Lung (tissue), 12 donors: ENCODE results near the gene TP73. TPM values are rescaled to one million over a fixed set of nuclear protein-coding genes. Genes with fewer than 3 reads are reported as not detected.

Experiments used
- ATAC-seq: fragments of 200-7000 bp; cut with Tn5 transposase; one replicate; pipeline ENCODE4 v1.9.1; 2020; ENCODE audit warnings: moderate number of reproducible peaks; ENCODE audit not compliant: insufficient read depth, low FRiP score
- DNase-seq, 3 donors: peaks; one replicate each; pipeline ENCODE4 v3.0.0-alpha.2; 2013 to 2017
- H3K27ac ChIP-seq, 2 donors: one replicate each; pipeline ENCODE4 v1.5.1; 2013; ENCODE audit warnings: mild to moderate bottlenecking in 2 of 2, moderate library complexity in 2 of 2, control low read depth in 1 of 2, inconsistent platforms in 1 of 2, low read depth in 1 of 2, low read length in 1 of 2
- H3K27me3 ChIP-seq, 3 donors: one replicate each; pipeline ENCODE4 v1.5.1; 2013; ENCODE audit warnings: low read length in 2 of 3; ENCODE audit not compliant: control insufficient read depth in 3 of 3, insufficient read depth in 3 of 3
- H3K36me3 ChIP-seq, 4 donors: one replicate each; pipeline ENCODE4 v1.5.1; 2013; ENCODE audit warnings: low read length in 4 of 4, mild to moderate bottlenecking in 1 of 4, moderate library complexity in 1 of 4; ENCODE audit not compliant: control insufficient read depth in 4 of 4, insufficient read depth in 4 of 4
- H3K4me1 ChIP-seq, 5 donors: one replicate each; pipeline ENCODE4 v1.5.1; 2013; ENCODE audit warnings: low read length in 5 of 5, mild to moderate bottlenecking in 2 of 5, moderate library complexity in 1 of 5; ENCODE audit not compliant: control insufficient read depth in 5 of 5, insufficient read depth in 5 of 5
- H3K4me3 ChIP-seq: one replicate; pipeline ENCODE4 v1.5.1; 2013; ENCODE audit warnings: mild to moderate bottlenecking, control low read depth, moderate library complexity
- H3K9ac ChIP-seq, 2 donors: one replicate each; pipeline ENCODE4 v1.5.1; 2013; ENCODE audit warnings: low read length in 2 of 2, control low read depth in 1 of 2; ENCODE audit not compliant: insufficient read depth in 1 of 2
- H3K9me3 ChIP-seq, 4 donors: one replicate each; pipeline ENCODE4 v1.5.1; 2013; ENCODE audit warnings: low read length in 3 of 4, mild to moderate bottlenecking in 1 of 4, moderate library complexity in 1 of 4; ENCODE audit not compliant: control insufficient read depth in 4 of 4, insufficient read depth in 3 of 4
- CTCF ChIP-seq: IDR thresholded peaks from 2 replicates; pipeline ENCODE4 v1.5.1; 2012; ENCODE audit warnings: mild to moderate bottlenecking; ENCODE audit errors: control extremely low read depth, extremely low read depth
- WGBS, 2 donors: extraction: QIAGEN DNeasy Blood & Tissue Kit; methylation state at CpG; one replicate each; pipeline ENCODE4 v1.1.7; 2013; 5-methylcytosine and 5-hydroxymethylcytosine counted together
- polyA plus RNA-seq, 2 donors: library from polyadenylated mRNA; stranded (reverse); fragments of 200-250 nt; gene quantifications; one replicate each; pipeline ENCODE4 v1.2.1, GENCODE V29; 2013
- total RNA-seq, 2 donors: library from RNA; depleted of rRNA in 1 of 2; stranded (reverse); fragments of >200 nt in 1 of 2; gene quantifications; one replicate each; pipeline ENCODE4 v1.2.1, GENCODE V29; 2014 to 2021
- donor health status: control.
- donor health status: control.
- donor health status: Bipolar disorder and iron deficiency.
- donor health status: healthy.
- donor health status: DM: yes; HTN: yes; CAD: no.

The TP73 gene
- total and polyA plus RNA-seq, 4 donors, result 1.7 to 12.3 (median 2.2) TPM

- 54 to 56% methylated on average over 37 of the region's 37 CpGs for WGBS, 2 donors
- ATAC-seq, result no peak
- Histone ChIP-seq H3K27ac (no peak overlapping the region), H3K4me3 (no peak overlapping the region), H3K4me1 (no peaks in the 10 kb centered on the region), H3K27me3 (peaks cover 0 to 5% (median 0%) of the 10 kb centered on the region in 3 donors), H3K36me3 (no peaks in the 10 kb centered on the region), H3K9me3 (peaks cover 0 to 2% (median 0%) of the 10 kb centered on the region in 4 donors), H3K9ac (no peak overlapping the region)
- TF ChIP-seq CTCF, result no peak
- DNase-seq, result peak in 1 of 3 donors; percentile 21
Observed at GRCh38 chr1:3727042-3727824, 74.9 kb downstream of the TP73 start.

- DNase-seq (no peak), ATAC-seq (no peak)
- TF ChIP-seq CTCF, result no peak
- Histone ChIP-seq H3K4me3 (no peak overlapping the region), H3K9ac (no peak overlapping the region), H3K27ac (no peak overlapping the region), H3K27me3 (peaks cover 0 to 5% (median 0%) of the 10 kb centered on the region in 3 donors), H3K36me3 (no peaks in the 10 kb centered on the region), H3K9me3 (peaks cover 0 to 2% (median 0%) of the 10 kb centered on the region in 4 donors), H3K4me1 (peaks cover 0 to 6% (median 0%) of the 10 kb centered on the region in 5 donors)
- WGBS, 2 donors, result 85 to 89% methylated on average over 31 of the region's 31 CpGs
Observed at GRCh38 chr1:3727825-3728776, 75.8 kb downstream of the TP73 start.

DNA sequence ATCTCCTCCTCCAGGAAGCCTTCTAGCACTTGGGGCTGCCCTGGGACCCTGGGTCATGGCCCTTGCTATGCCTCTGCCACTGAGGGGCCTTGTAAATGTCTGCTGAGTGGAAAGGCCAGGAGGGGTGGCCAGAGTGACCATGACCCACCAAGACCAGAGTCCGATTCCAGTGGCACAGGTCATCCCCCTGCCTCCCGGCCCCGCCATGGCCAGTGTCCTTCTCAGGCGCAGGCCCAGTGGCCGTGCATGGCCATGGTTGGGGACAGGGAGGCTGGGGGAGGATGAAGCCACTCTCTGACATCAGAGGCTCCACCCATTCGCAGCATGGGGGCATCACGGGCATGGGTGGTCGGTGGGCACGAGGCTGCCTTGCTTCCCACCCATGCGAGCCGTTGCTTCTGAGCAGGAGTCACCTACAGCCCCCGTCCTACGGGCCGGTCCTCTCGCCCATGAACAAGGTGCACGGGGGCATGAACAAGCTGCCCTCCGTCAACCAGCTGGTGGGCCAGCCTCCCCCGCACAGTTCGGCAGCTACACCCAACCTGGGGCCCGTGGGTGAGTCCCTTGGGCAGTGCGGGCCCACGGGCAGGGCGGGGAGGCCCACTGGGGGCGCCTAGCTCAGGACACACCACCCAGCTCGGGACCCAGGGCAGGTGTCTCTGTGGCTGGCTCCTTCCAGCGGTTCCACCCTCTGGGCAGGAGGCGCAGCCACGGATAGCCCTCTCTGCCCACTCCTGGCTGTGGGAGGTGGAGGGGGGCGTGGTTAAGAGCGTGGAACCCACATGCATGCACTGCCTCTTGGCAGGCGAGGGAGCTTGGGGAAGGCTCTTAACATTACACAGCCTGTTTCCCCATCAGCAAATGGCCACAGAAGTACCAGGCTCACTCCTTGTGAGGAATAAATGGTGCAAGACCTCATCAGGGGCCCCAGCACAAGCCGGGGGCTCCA lies 77.6 kb downstream of the TP73 start:
- H3K9me3 ChIP-seq, result peaks cover 0 to 2% (median 0%) of the 10 kb centered on the region in 4 donors
- ATAC-seq (peak; percentile 4), DNase-seq (no peak)
- WGBS, 2 donors, result 78 to 82% methylated on average over 30 to 32 of the region's 32 CpGs
- H3K4me3 ChIP-seq, result no peak overlapping the region
- no peak overlapping the region for H3K27ac ChIP-seq
- H3K4me1 ChIP-seq, result peaks cover 0 to 6% (median 0%) of the 10 kb centered on the region in 5 donors
- no peak for TF ChIP-seq CTCF
- H3K27me3 ChIP-seq, result peaks cover 0 to 5% (median 0%) of the 10 kb centered on the region in 3 donors
- peaks cover 0 to 3% (median 0%) of the 10 kb centered on the region in 4 donors for H3K36me3 ChIP-seq
- H3K9ac ChIP-seq, result no peak overlapping the region
